ENCODE measurements around the gene ZNF678. TPM values are rescaled to one million over a fixed set of nuclear protein-coding genes. Genes with fewer than 3 reads are reported as not detected.

The ZNF678 gene
- total and polyA plus RNA-seq, 2 of the 4 experiments (the other 2 are of a cell fraction): 1.3 to 4.8 TPM

GRCh38 chr1:227632325-227632724 is 69.0 kb downstream of the ZNF678 start:
- in situ Hi-C loops (cut with MboI; ENCODE audit: low sequenced_read_pairs): no loop called here
- Histone ChIP-seq H2BK5ac (ENCODE audit: low read depth, low read length, poor library complexity, severe bottlenecking) (no peak overlapping the region), H3K79me1 (ENCODE audit: low read depth in 1 of 2, low read length in 2 of 2) (peaks cover 0 to 5% of the 10 kb centered on the region in 2 experiments; a peak in 2 of 4 replicates), H4K8ac (ENCODE audit: low read depth in 2 of 2, low read length in 2 of 2) (no peak overlapping the region), H4K20me1 (ENCODE audit: insufficient read depth, low read length) (no peaks in the 10 kb centered on the region), H2AK9ac (replicated peaks; ENCODE audit: low read depth, low read length, poor library complexity) (no peak overlapping the region), H3K9me3 (ENCODE audit: control insufficient read depth, insufficient read depth, low read length) (peaks cover 54% of the 10 kb centered on the region), H2AK5ac (ENCODE audit: low read depth, low read length) (no peak overlapping the region), H3K36me3 (ENCODE audit: control insufficient read depth, insufficient read depth, low read length) (0 out of 2 replicates have a peak, but pooled peaks cover 2% of the 10 kb centered on the region), H3K14ac (replicated peaks; ENCODE audit: low read depth, low read length) (no peak overlapping the region), H2AFZ (replicated peaks; ENCODE audit: low read length, poor library complexity) (no peak overlapping the region), H3K23ac (ENCODE audit: low read depth, low read length) (no peak overlapping the region), H3K9me1 (ENCODE audit: insufficient read depth, low read length) (no peaks in the 10 kb centered on the region), H3K4ac (ENCODE audit: low read depth, low read length) (no peak overlapping the region), H3K4me1 (ENCODE audit: control insufficient read depth, insufficient read depth, low read length) (no peaks in the 10 kb centered on the region), H3K27ac (ENCODE audit: insufficient read depth, low read length) (no peak overlapping the region), H2BK120ac (ENCODE audit: low read depth, low read length) (no peak overlapping the region), H4K5ac (ENCODE audit: low read depth, low read length) (no peak overlapping the region), H3K4me3 (ENCODE audit: insufficient read depth, low read depth, low read length) (no peak overlapping the region), H2BK20ac (ENCODE audit: low read depth, low read length) (no peak overlapping the region), H2BK15ac (ENCODE audit: low read depth, low read length) (no peak overlapping the region), H3K27me3 (ENCODE audit: control insufficient read depth, insufficient read depth, low read length) (no peaks in the 10 kb centered on the region), H3K18ac (ENCODE audit: low read depth, low read length) (no peak overlapping the region), H3K56ac (ENCODE audit: extremely low read depth, insufficient read depth, low read length) (no peak overlapping the region), H4K91ac (ENCODE audit: insufficient read depth, low read depth, low read length) (no peak overlapping the region), H3K9ac (ENCODE audit: low read depth, low read length) (no peak overlapping the region), H3K4me2 (ENCODE audit: low read depth, low read length) (no peak overlapping the region)
- TF ChIP-seq CEBPB (IDR thresholded peaks at IDR 0.05; ENCODE audit: low read depth, low read length) (no peak), ELK1 (IDR thresholded peaks at IDR 0.05; ENCODE audit: borderline replicate concordance, low read depth, low read length) (no peak), POLR2A (IDR thresholded peaks at IDR 0.05; ENCODE audit: low read depth, low read length) (no peak), NFE2L2 (IDR thresholded peaks at IDR 0.05; ENCODE audit: low read depth, low read length) (no peak), RAD21 (IDR thresholded peaks at IDR 0.05; ENCODE audit: low read length) (no peak), USF2 (IDR thresholded peaks at IDR 0.05; ENCODE audit: low read depth, low read length) (no peak), MAFK (IDR thresholded peaks at IDR 0.05; ENCODE audit: low read depth, low read length) (no peak), SMC3 (IDR thresholded peaks at IDR 0.05; ENCODE audit: low read depth, low read length) (no peak), FOS (IDR thresholded peaks at IDR 0.05; ENCODE audit: low read depth, low read length) (no peak), CTCF (conservative IDR thresholded peaks at IDR 0.05; ENCODE audit: low read depth, low read length) (no peak), MAZ (IDR thresholded peaks at IDR 0.05; ENCODE audit: borderline replicate concordance, low read depth, low read length) (no peak), BHLHE40 (IDR thresholded peaks at IDR 0.05; ENCODE audit: low read depth, low read length) (no peak)
- dilution Hi-C loops (cut with HindIII; ENCODE audit: low sequenced_read_pairs, unreplicated experiment): no loop called here
- BruUV-seq (replicated peaks): no TSS peak
- DNase-seq (no peak), ATAC-seq (ENCODE audit: low read depth) (no peak)
- intact Hi-C loops (cut with micrococcal nuclease): no loop called here
- POLR2A ChIA-PET (ENCODE audit: unreplicated experiment): no interaction called here
- 91% methylated on average over 4 of the region's 13 CpGs; no CpG with 5 or more reads in 1 of the 2 experiments for WGBS, 2 experiments (ENCODE audit: extremely low coverage in 2 of 2, insufficient read length in 1 of 2)
- CTCF ChIA-PET: no interaction called here
